ENCODE measurements around the gene SLC38A1.
"Not testable (repeated sequence)": the region's sequence is repeated elsewhere in the genome, so short reads cannot be mapped to it uniquely, and the experiment has no call there.

SLC38A1 gene

GRCh38 chr12:46263140-46264016, 5.5 kb downstream of the SLC38A1 start:
- no peak for FAIRE-seq

GRCh38 chr12:46261646-46262045, 7.2 kb downstream of the SLC38A1 start:
- FAIRE-seq, result no peak

- FAIRE-seq, result no peak
These were observed 7.8 kb downstream of the SLC38A1 start for GRCh38 chr12:46260913-46261476.

DNA sequence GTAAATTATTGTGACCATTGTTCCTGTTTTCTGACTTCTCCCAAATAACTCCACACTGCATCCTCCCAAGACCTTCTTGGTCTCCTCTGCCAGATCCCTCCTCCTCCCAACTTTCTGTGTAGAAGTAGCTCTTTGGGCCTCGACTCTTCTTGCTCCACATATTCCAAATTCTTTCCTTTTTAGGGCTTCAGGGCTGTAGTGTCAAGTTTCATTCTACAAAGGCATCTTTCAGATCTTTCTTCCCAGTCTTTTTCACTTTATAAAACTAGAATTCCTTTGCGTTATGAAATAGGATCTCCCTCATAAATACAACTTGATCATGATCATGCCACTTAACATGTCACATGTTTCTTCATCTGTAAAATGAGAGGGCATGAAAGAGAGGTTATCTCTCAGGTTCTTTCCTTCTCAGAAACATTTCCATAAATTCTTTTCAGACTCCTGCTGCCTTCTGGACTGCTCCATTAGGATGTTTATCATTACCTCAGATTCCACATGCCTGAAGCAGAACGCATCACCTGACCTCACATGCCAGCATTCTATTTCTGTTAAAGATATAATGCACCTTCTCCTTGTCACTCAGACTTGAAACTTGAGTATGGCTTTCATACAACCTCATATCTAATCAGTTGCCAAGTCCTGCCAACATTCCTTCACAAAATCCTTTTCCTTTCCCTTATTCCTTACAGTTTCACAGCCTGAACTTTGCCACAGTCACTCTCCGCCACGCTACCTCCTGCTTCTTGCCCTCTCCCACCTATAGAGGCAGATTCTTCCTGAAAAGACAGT, 8.5 kb downstream of the SLC38A1 start:
- FAIRE-seq, result no peak

DNA sequence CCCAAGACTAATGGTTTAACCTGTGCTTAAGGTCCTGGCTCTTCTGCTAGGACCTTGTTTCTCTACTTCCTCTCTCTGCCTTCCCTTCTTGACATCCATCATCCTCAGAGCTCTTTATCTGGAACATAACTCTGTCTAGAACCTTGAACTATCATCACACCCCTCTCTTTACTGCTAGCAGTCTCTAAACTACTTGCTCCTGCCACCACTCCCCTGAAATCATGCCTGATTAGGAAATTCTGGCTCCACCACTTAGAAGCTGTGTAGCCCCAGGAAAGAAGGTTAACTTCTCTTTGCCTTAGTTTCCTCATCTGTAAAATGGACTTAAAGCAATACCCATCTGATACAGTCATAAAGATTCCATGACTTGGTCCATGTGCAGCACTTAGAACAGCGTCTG, 9.1 kb downstream of the SLC38A1 start:
- no peak for FAIRE-seq

DNA sequence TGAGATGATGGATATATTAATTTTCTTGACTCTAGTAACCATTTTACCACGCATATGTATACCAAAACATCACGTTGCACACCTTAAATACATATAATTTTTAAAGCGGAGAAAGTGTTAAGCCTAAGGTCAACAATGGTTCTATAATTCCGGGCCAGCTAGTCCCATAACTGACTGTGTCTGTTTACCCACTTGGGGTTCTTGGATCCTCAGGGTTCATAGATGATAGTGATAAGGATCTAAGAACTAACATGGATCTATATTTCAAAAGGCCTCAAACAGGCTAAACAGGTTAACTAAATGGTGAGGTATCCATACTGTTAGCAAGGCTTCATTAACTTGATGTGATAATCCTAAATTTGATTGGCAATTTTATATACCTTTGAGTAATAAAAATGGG, 9.8 kb downstream of the SLC38A1 start:
- FAIRE-seq, result no peak

- FAIRE-seq, result no peak
These were observed 10.7 kb downstream of the SLC38A1 start for GRCh38 chr12:46258129-46258528.

- no peak for FAIRE-seq
These were observed 11.9 kb downstream of the SLC38A1 start for GRCh38 chr12:46256942-46257341.

GRCh38 chr12:46253544-46254162, 15.2 kb downstream of the SLC38A1 start:
- FAIRE-seq, result no peak

DNA sequence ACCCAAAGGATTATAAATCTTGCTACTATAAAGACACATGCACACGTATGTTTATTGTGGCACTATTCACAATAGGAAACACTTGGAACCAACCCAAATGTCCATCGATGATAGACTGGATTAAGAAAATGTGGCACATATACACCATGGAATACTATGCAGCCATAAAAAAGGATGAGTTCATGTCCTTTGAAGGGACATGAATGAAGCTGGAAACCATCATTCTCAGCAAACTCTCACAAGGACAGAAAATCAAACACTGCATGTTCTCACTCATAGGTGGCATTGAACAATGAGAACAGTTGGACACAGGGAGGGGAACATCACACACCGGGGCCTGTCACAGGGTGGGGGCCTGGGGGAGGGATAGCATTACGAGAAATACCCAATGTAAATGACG, 16.8 kb downstream of the SLC38A1 start:
- FAIRE-seq, result not testable (repeated sequence)

DNA sequence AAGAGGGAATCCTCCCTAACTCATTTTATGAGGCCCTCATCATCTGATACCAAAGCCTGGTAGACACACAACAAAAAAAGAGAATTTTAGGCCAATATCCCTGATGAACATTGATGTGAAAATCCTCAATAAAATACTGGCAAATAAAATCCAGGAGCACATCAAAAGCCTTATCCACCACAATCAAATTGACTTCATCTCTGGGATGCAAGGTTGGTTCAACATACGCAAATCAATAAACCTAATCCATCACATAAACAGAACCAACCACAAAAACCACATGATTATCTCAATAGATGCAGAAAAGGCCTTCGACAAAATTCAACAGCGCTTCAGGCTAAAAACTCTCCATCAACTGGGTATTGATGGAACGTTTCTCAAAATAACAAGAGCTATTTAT, 18.9 kb downstream of the SLC38A1 start:
- FAIRE-seq, result not testable (repeated sequence)

DNA sequence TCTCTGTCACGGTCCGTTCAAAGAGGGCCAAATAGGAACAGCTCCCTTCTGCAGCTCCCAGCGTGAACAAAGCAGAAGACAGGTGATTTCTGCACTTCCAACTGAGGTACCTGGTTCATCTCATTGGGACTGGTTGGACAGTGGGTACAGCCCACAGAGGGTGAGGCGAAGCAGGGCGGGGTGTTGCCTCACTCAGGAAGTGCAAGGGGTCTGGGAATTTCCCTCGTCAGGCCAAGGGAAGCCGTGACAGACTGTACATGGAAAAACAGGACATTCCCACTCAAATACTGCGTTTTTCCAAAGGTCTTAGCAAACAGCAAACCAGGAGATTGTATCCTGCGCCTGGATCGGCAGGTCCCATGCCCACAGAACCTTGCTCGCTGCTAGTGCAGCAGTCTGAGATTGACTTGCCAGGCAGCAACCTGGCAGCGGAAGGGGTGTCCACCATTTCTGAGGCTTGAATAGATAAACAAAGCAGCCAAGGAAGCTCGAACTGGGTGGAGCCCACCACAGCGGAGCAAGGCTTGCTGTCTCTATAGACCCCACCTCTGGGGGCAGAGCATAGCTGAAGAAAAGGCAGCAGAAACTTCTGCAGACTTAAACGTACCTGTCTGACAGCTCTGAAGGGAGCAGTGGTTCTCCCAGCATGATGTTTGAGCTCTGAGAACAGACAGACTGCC, 22.7 kb downstream of the SLC38A1 start:
- FAIRE-seq, result no peak

DNA sequence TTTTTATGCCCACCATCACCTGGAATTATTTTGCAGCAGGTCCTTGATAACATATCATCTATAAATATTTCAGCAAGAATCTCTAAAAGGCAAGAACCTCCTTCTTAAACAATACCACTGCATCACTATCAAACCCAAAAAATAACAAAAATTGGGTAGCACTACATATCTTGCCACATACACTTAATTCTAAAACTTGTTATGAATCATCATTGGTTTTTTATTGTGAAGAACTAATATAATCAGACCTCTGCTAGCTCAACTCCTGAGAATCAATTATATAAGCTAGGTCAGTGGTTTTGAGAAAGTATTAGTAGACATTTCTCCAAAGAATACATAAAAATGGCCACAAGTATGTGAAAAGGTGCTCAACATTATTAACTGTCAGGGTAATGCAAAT, 23.8 kb downstream of the SLC38A1 start:
- FAIRE-seq, result no peak

- FAIRE-seq, result no peak
These were observed 24.4 kb downstream of the SLC38A1 start for GRCh38 chr12:46244273-46244915.

DNA sequence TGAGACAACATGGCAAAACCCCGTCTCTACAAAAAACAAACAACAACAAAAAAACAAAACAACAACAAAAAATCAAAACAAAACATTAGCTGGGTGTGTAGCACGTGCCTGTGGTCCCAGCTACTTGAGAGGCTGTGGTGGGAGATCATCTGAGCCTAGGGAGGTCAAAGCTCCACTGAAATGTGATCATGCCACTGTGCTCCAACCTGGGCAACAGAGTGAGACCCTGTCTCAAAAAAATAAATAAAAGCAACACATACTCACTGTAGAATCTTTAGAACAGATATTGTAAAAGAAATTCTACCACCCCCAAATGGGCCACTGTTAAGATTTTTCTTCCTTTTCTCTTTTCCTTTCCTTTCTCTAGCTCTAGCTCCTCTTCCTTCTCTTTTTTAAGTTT, 26.3 kb downstream of the SLC38A1 start:
- no peak for FAIRE-seq

- FAIRE-seq, result no peak
These were observed 28.4 kb downstream of the SLC38A1 start for GRCh38 chr12:46240436-46240835.

DNA sequence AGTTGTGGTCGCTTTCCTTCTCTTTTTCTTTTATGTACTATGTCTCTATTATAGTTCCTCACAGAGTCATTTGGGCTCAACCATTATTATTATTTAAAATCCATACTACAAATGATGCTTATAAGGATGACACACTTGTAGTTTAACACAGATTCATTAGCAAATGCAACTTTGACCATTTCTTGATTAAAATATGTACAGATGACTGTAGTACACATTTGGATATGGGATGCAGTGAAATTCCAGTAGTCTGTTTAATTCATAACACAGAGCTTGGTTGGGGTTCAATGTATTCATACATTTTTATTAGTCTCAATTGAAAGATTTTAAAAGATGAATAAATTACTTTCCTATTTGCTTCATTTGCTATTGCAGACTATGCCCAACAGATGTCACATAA, 30.0 kb downstream of the SLC38A1 start:
- FAIRE-seq, result no peak

- no peak for FAIRE-seq
These were observed 31.3 kb downstream of the SLC38A1 start for GRCh38 chr12:46237371-46238045.

- FAIRE-seq, result no peak
These were observed 34.8 kb downstream of the SLC38A1 start for GRCh38 chr12:46234000-46234399.

GRCh38 chr12:46233423-46233822, 35.4 kb downstream of the SLC38A1 start:
- no peak for FAIRE-seq

- FAIRE-seq, result no peak
These were observed 37.9 kb downstream of the SLC38A1 start for GRCh38 chr12:46230983-46231382.
